H9 (cell line): ENCODE data around the gene GRID2. TPM values are rescaled to one million over a fixed set of nuclear protein-coding genes. Genes with fewer than 3 reads are reported as not detected.

ENCODE experiments used
- DNase-seq: peaks from one replicate; pipeline ENCODE4 v3.0.0-alpha.2; 2017
- H2AFZ ChIP-seq: one replicate; pipeline ENCODE4 v1.6.1; 2013; ENCODE audit warnings: mild to moderate bottlenecking, low read length, control low read depth, moderate library complexity
- H2AK5ac ChIP-seq: 2 replicates; pipeline ENCODE4 v1.6.1; 2013; ENCODE audit warnings: low read length, control low read depth, mixed read lengths; ENCODE audit not compliant: insufficient read length
- H2BK120ac ChIP-seq: one replicate; pipeline ENCODE4 v1.6.1; 2013; ENCODE audit warnings: low read depth, mild to moderate bottlenecking, low read length, control low read depth, inconsistent platforms; ENCODE audit not compliant: poor library complexity, severe bottlenecking
- H2BK12ac ChIP-seq: 2 replicates; pipeline ENCODE4 v1.6.1; 2013; ENCODE audit warnings: low read length, control low read depth, mixed read lengths, low read depth; ENCODE audit not compliant: insufficient read length
- H2BK15ac ChIP-seq: 2 replicates; pipeline ENCODE4 v1.6.1; 2013; ENCODE audit warnings: low read depth, low read length, control low read depth
- H2BK20ac ChIP-seq: one replicate; pipeline ENCODE4 v1.6.1; 2013; ENCODE audit warnings: low read depth, mild to moderate bottlenecking, low read length, control low read depth, inconsistent platforms; ENCODE audit not compliant: poor library complexity, severe bottlenecking
- H2BK5ac ChIP-seq: 2 replicates; pipeline ENCODE4 v1.6.1; 2013; ENCODE audit warnings: low read length, control low read depth, mixed read lengths; ENCODE audit not compliant: insufficient read length
- H3K14ac ChIP-seq: 2 replicates; pipeline ENCODE4 v1.6.1; 2013; ENCODE audit warnings: low read length, control low read depth; ENCODE audit not compliant: insufficient read depth
- H3K18ac ChIP-seq: 2 replicates; pipeline ENCODE4 v1.6.1; 2013; ENCODE audit warnings: low read depth, mild to moderate bottlenecking, mixed read lengths, low read length, control low read depth; ENCODE audit not compliant: insufficient read length
- H3K23ac ChIP-seq: 2 replicates; pipeline ENCODE4 v1.6.1; 2013; ENCODE audit warnings: low read length, control low read depth, mixed read lengths, low read depth; ENCODE audit not compliant: insufficient read length
- H3K23me2 ChIP-seq: 2 replicates; pipeline ENCODE4 v1.6.1; 2013; ENCODE audit warnings: low read depth, mild to moderate bottlenecking, mixed read lengths, low read length, control low read depth; ENCODE audit not compliant: insufficient read length, poor library complexity, severe bottlenecking
- H3K27ac ChIP-seq: 2 replicates; pipeline ENCODE4 v1.5.1; 2013; ENCODE audit warnings: low read length, control low read depth, mixed read lengths, low read depth; ENCODE audit not compliant: insufficient read length
- H3K27me3 ChIP-seq: 2 replicates; pipeline ENCODE4 v1.6.1; 2013; ENCODE audit warnings: low read length, control low read depth, inconsistent platforms; ENCODE audit not compliant: insufficient read depth
- H3K4ac ChIP-seq: 2 replicates; pipeline ENCODE4 v1.6.1; 2013; ENCODE audit warnings: low read depth, mild to moderate bottlenecking, control low read depth, inconsistent platforms, low read length, moderate library complexity
- H3K4me1 ChIP-seq: 2 replicates; pipeline ENCODE4 v1.6.1; 2013; ENCODE audit warnings: low read length, control low read depth, inconsistent platforms; ENCODE audit not compliant: insufficient read depth
- H3K4me2 ChIP-seq: 2 replicates; pipeline ENCODE4 v1.6.1; 2013; ENCODE audit warnings: low read length, control low read depth, mixed read lengths; ENCODE audit not compliant: insufficient read length, insufficient read depth
- H3K56ac ChIP-seq: 2 replicates; pipeline ENCODE4 v1.6.1; 2013; ENCODE audit warnings: low read depth, mild to moderate bottlenecking, mixed read lengths, low read length, control low read depth; ENCODE audit not compliant: insufficient read length
- H3K79me1 ChIP-seq: 2 replicates; pipeline ENCODE4 v1.6.1; 2013; ENCODE audit warnings: low read depth, mild to moderate bottlenecking, moderate library complexity, low read length, control low read depth, inconsistent platforms; ENCODE audit not compliant: insufficient read depth, poor library complexity, severe bottlenecking
- H3K79me2 ChIP-seq: 2 replicates; pipeline ENCODE4 v1.6.1; 2013; ENCODE audit warnings: low read length, control low read depth, inconsistent platforms; ENCODE audit not compliant: insufficient read depth
- H3K9ac ChIP-seq: 2 replicates; pipeline ENCODE4 v1.6.1; 2013; ENCODE audit warnings: low read length, control low read depth, mixed read lengths; ENCODE audit not compliant: insufficient read length; ENCODE audit errors: extremely low read depth
- H3K9me3 ChIP-seq: one replicate; pipeline ENCODE4 v1.6.1; 2013; ENCODE audit warnings: low read depth, low read length, inconsistent platforms; ENCODE audit not compliant: control insufficient read depth
- H3T11ph ChIP-seq: one replicate; pipeline ENCODE4 v1.6.1; 2013; ENCODE audit warnings: mild to moderate bottlenecking, low read length, control low read depth, inconsistent platforms
- H4K20me1 ChIP-seq: one replicate; pipeline ENCODE4 v1.6.1; 2013; ENCODE audit not compliant: control insufficient read depth, insufficient read length, insufficient read depth
- H4K5ac ChIP-seq: 2 replicates; pipeline ENCODE4 v1.6.1; 2013; ENCODE audit warnings: low read depth, mild to moderate bottlenecking, mixed read lengths, low read length, control low read depth; ENCODE audit not compliant: insufficient read length
- H4K8ac ChIP-seq: replicated peaks from 2 replicates; pipeline ENCODE4 v1.6.1; 2013; ENCODE audit warnings: low read length, control low read depth, mixed read lengths, low read depth; ENCODE audit not compliant: insufficient read length
- H4K91ac ChIP-seq: 2 replicates; pipeline ENCODE4 v1.6.1; 2013; ENCODE audit warnings: low read depth, mild to moderate bottlenecking, moderate library complexity, mixed read lengths, low read length, control low read depth; ENCODE audit not compliant: insufficient read length
- H3K27ac Mint-ChIP-seq, 3 experiments: 2 replicates in 2 of 3; 3 replicates in 1 of 3; pipeline ENCODE4 v1.8.0; 2020 to 2021; ENCODE audit warnings: mixed read lengths in 3 of 3, mild to moderate bottlenecking in 1 of 3, moderate library complexity in 1 of 3
- H3K27me3 Mint-ChIP-seq: 2 replicates; pipeline ENCODE4 v1.8.0; 2021; ENCODE audit warnings: low read depth, mild to moderate bottlenecking, moderate library complexity, mixed read lengths
- H3K36me3 Mint-ChIP-seq, 3 experiments: 2 replicates in 2 of 3; 3 replicates in 1 of 3; pipeline ENCODE4 v1.8.0; 2020 to 2021; ENCODE audit warnings: low read depth in 3 of 3, mixed read lengths in 3 of 3; ENCODE audit not compliant: insufficient read depth in 1 of 3
- H3K4me1 Mint-ChIP-seq, 2 experiments: 2 replicates each; pipeline ENCODE4 v1.8.0; 2020; ENCODE audit warnings: mixed read lengths in 2 of 2
- H3K4me3 Mint-ChIP-seq, 2 experiments: 2 replicates in 1 of 2; 3 replicates in 1 of 2; pipeline ENCODE4 v1.8.0; 2020 to 2021; ENCODE audit warnings: mild to moderate bottlenecking in 2 of 2, mixed read lengths in 2 of 2, moderate library complexity in 1 of 2
- H3K9me3 Mint-ChIP-seq, 2 experiments: 2 replicates in 1 of 2; 3 replicates in 1 of 2; pipeline ENCODE4 v1.8.0; 2020; ENCODE audit warnings: mild to moderate bottlenecking in 2 of 2, mixed read lengths in 2 of 2, moderate library complexity in 1 of 2
- WGBS: extraction: QIAGEN DNeasy Blood & Tissue Kit; methylation state at CpG from one replicate; pipeline ENCODE4 v1.1.7; 2013; ENCODE audit warnings: missing lambda C conversion rate, low lambda C conversion rate, mixed read lengths; ENCODE audit not compliant: insufficient read length; ENCODE audit errors: extremely low coverage; 5-methylcytosine and 5-hydroxymethylcytosine counted together
- total RNA-seq: library from RNA; stranded (reverse); gene quantifications from 2 replicates; pipeline ENCODE4 v1.2.1, GENCODE V29; 2021
- TF ChIP-seq, protein P1 (sequence below): fragments of 200-600 bp; sonication (generic); conservative IDR thresholded peaks from 3 replicates; pipeline ENCODE4 v1.8.0; 2021; ENCODE audit warnings: antibody characterized with exemption, mild to moderate bottlenecking

GRID2 gene
- total RNA-seq, 1 experiment from 2014 or later, result 21.8 TPM

DNA sequence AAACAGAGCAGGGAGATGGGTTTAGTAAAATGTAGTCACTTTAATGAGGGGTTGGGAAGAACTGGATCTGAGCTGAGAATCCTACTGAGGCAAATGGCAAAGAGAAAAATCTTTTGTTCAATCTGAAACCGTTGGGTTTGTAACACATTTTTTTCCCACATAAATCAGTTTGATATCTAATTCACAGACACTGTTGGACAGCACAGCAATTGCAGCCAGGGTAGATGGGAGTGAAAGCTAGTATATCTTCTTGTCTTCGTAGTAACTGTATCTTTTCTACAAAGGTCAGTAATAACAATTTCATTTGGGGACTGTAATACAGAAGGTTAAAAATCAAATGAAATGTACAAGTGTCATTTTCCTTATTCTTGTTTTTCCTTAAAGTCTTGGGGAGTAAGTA is 875.3 kb downstream of the GRID2 start:
- H3K27me3 Mint-ChIP-seq, result no peaks in the 10 kb centered on the region
- no peak overlapping the region for H2BK12ac ChIP-seq
- H4K20me1 ChIP-seq, result no peaks in the 10 kb centered on the region
- no peak overlapping the region for H2AK5ac ChIP-seq
- no peak overlapping the region for H4K5ac ChIP-seq
- H3K79me2 ChIP-seq, result no peaks in the 10 kb centered on the region
- H3K27ac Mint-ChIP-seq, result no peak overlapping the region
- no peak overlapping the region for H2BK120ac ChIP-seq
- no peaks in the 10 kb centered on the region for H3K9me3 Mint-ChIP-seq
- no peak overlapping the region for H3K56ac ChIP-seq
- H3K27ac ChIP-seq, result no peak overlapping the region
- no CpG with 5 or more reads among the region's 2 CpGs for WGBS
- H2BK20ac ChIP-seq, result no peak overlapping the region
- no peaks in the 10 kb centered on the region for H3K9me3 ChIP-seq
- H3K4me2 ChIP-seq, result no peak overlapping the region
- no peak overlapping the region for H3K14ac ChIP-seq
- no peaks in the 10 kb centered on the region for H3K27me3 ChIP-seq
- H3K79me1 ChIP-seq, result no peaks in the 10 kb centered on the region
- no peaks in the 10 kb centered on the region for H3K4me1 ChIP-seq
- H3K4me3 Mint-ChIP-seq, result no peak overlapping the region
- H4K8ac ChIP-seq, result no peak overlapping the region
- H3K18ac ChIP-seq, result no peak overlapping the region
- H3K23ac ChIP-seq, result no peak overlapping the region
- H3T11ph ChIP-seq, result no peak overlapping the region
- no peaks in the 10 kb centered on the region; a peak in 1 of 7 replicates for H3K36me3 Mint-ChIP-seq
- no peak for DNase-seq
- no peak overlapping the region for H3K4ac ChIP-seq
- no peak overlapping the region for H2AFZ ChIP-seq
- H2BK15ac ChIP-seq, result no peak overlapping the region
- TF ChIP-seq, protein P1, sequence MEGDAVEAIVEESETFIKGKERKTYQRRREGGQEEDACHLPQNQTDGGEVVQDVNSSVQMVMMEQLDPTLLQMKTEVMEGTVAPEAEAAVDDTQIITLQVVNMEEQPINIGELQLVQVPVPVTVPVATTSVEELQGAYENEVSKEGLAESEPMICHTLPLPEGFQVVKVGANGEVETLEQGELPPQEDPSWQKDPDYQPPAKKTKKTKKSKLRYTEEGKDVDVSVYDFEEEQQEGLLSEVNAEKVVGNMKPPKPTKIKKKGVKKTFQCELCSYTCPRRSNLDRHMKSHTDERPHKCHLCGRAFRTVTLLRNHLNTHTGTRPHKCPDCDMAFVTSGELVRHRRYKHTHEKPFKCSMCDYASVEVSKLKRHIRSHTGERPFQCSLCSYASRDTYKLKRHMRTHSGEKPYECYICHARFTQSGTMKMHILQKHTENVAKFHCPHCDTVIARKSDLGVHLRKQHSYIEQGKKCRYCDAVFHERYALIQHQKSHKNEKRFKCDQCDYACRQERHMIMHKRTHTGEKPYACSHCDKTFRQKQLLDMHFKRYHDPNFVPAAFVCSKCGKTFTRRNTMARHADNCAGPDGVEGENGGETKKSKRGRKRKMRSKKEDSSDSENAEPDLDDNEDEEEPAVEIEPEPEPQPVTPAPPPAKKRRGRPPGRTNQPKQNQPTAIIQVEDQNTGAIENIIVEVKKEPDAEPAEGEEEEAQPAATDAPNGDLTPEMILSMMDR, result no peak
- no peak overlapping the region for H2BK5ac ChIP-seq
- peaks cover 0 to 4% of the 10 kb centered on the region in 2 experiments; a peak in 1 of 4 replicates for H3K4me1 Mint-ChIP-seq
- no peak overlapping the region for H4K91ac ChIP-seq
- no peaks in the 10 kb centered on the region for H3K23me2 ChIP-seq
- no peak overlapping the region for H3K9ac ChIP-seq
